ENCODE results near the gene ABCA10.
"Not testable (repeated sequence)": the region's sequence is repeated elsewhere in the genome, so short reads cannot be mapped to it uniquely, and the experiment has no call there.

The ABCA10 gene

DNA sequence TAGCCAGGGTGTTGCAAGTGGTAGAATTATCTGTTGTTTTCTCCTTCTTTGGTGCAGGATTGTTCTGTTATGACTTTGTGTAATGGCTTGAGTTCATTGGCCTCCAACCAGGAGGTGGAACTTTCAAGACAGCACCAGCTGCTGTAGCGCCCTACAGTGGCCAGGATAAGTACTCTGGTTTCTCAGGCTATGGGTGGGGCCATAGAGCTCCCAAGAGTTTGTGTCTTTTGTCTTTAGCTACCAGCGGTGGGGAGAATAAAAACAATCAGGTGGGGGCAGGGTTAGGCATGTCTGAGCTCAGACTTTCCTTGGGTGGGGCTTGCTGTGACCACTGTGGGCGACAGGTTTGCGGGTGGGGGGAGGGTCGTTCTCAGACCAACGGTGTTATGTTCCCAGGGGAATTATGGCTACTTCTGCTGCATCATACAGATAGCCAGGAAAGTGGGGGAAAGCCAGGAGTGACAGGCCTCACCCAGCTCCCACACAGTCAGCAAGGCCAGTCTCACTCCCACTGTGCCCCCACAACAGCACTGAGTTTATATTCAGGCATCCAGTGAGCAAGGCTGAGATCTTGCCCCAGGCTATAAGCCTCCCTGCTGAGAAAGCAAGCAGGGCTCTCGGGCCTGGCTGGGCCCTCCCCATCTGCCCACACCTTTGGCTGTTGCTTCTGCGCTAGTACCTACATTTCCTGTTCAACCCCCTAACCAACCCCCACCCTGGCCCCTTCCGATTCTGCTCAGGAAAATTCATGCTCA is 15.4 kb downstream of the ABCA10 start:
- TF ChIP-seq, protein P1, sequence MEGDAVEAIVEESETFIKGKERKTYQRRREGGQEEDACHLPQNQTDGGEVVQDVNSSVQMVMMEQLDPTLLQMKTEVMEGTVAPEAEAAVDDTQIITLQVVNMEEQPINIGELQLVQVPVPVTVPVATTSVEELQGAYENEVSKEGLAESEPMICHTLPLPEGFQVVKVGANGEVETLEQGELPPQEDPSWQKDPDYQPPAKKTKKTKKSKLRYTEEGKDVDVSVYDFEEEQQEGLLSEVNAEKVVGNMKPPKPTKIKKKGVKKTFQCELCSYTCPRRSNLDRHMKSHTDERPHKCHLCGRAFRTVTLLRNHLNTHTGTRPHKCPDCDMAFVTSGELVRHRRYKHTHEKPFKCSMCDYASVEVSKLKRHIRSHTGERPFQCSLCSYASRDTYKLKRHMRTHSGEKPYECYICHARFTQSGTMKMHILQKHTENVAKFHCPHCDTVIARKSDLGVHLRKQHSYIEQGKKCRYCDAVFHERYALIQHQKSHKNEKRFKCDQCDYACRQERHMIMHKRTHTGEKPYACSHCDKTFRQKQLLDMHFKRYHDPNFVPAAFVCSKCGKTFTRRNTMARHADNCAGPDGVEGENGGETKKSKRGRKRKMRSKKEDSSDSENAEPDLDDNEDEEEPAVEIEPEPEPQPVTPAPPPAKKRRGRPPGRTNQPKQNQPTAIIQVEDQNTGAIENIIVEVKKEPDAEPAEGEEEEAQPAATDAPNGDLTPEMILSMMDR (IDR thresholded peaks at IDR 0.05; ENCODE audit: low read depth, low read length, missing control alignments): no peak
- no peak overlapping the region for H3K4me3 ChIP-seq (replicated peaks; ENCODE audit: low read depth, low read length)
- DNase-seq (ENCODE audit: extremely low read depth, low read depth): no peak

DNA sequence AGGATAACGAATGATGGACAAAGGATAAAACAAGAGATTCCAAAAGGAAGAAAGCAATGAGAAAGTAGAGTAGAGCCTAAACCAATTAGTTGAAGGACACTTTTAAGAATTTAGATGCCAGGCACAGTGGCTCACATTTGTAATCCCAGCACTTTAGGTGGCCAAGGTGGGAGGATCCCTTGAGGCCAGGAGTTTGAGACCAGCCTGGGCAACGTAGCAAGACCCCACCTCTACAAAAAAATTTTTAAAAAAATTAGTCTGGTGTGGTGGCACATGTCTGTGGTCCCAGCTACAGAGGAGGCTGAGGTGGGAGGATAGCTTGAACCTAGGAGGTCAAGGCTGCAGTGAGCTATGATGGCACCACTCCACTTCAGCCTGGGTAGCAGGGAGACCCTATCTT is 20.0 kb downstream of the ABCA10 start:
- no peak for DNase-seq (ENCODE audit: extremely low read depth, low read depth)
- no peak overlapping the region for H3K4me3 ChIP-seq (replicated peaks; ENCODE audit: low read depth, low read length)
- TF ChIP-seq, protein P1 (IDR thresholded peaks at IDR 0.05; ENCODE audit: low read depth, low read length, missing control alignments): no peak

DNA sequence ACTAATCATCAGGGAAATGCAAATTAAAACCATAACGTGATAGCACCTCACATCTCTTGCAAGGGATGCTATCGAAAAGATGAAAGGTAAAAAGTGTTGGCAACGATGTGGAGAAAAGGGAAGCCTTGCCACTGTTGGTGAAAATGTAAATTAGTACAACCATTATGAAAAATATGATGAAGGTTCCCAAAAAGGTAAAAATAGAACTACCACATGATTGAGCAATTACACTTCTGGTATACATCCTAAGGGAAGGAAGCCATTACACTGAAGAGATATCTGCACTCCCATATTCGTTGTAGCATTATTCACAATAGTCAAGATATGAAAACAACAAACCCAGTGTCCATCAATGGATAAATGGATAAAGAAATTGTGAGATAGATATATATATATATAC is 21.5 kb downstream of the ABCA10 start:
- TF ChIP-seq, protein P1 (IDR thresholded peaks at IDR 0.05; ENCODE audit: low read depth, low read length, missing control alignments): no peak
- no peak for DNase-seq (ENCODE audit: extremely low read depth, low read depth)
- H3K4me3 ChIP-seq (replicated peaks; ENCODE audit: low read depth, low read length): no peak overlapping the region

DNA sequence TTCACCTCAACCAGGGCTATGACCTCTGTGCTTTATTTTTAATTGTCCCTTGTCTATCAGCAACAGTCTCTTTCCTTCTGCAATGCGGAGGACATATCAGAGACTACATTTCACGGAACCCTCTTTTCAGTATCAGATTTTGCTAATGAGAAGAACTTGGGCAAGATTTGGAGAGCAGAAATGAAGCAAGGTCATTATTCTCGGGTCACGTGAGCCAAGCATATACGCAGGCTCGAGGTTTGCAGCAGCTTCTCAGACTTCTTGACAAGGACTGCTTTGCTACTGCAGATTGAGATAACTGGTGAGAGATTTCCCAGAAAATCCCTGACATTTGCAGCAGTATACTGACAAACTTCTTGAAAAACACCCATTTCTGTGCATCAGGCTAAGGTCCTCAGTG is 30.4 kb downstream of the ABCA10 start:
- DNase-seq (ENCODE audit: extremely low read depth, low read depth): no peak
- H3K4me3 ChIP-seq (replicated peaks; ENCODE audit: low read depth, low read length): no peak overlapping the region
- TF ChIP-seq, protein P1 (IDR thresholded peaks at IDR 0.05; ENCODE audit: low read depth, low read length, missing control alignments): no peak

DNA sequence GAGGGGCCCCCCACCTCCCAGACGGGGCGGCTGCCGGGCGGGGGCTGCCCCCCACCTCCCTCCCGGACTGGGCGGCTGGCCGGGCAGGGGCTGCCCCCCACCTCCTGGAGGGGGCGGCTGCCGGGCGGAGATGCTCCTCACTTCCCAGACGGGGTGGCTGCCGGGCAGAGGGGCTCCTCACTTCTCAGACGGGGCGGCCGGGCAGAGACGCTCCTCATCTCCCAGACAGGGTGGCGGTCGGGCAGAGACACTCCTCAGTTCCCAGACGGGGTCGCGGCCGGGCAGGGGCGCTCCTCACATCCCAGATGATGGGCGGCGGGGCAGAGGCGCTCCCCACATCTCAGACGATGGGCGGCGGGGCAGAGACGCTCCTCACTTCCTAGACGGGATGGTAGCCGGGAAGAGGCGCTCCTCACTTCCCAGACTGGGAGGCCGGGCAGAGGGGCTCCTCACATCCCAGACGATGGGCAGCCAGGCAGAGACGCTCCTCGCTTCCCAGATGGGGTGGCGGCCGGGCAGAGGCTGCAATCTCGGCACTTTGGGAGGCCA is 32.4 kb downstream of the ABCA10 start:
- not testable (repeated sequence) for H3K4me3 ChIP-seq (replicated peaks; ENCODE audit: low read depth, low read length); DNase-seq (ENCODE audit: extremely low read depth, low read depth)

DNA sequence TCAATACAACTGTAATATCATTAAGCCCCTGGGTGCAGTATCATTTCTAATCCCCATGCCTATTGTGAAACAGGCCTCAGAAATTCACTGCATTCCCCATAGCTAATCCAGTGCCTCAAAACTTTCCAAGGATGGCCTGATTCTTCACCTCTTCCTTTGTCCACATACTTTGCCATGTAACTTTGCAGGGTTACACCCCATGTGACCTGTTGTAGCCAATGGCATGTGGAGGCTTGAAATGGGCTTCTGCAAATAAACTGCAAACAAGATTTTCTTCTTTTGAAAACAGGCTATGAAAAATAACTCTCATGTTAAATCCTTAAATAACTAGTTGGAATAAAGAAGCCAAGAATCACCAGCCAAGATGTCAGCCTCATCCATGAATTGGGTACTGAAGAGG is 35.9 kb downstream of the ABCA10 start:
- TF ChIP-seq, protein P1 (IDR thresholded peaks at IDR 0.05; ENCODE audit: low read depth, low read length, missing control alignments): peak; percentile 3
- no peak for DNase-seq (ENCODE audit: extremely low read depth, low read depth)
- H3K4me3 ChIP-seq (replicated peaks; ENCODE audit: low read depth, low read length): no peak overlapping the region

DNA sequence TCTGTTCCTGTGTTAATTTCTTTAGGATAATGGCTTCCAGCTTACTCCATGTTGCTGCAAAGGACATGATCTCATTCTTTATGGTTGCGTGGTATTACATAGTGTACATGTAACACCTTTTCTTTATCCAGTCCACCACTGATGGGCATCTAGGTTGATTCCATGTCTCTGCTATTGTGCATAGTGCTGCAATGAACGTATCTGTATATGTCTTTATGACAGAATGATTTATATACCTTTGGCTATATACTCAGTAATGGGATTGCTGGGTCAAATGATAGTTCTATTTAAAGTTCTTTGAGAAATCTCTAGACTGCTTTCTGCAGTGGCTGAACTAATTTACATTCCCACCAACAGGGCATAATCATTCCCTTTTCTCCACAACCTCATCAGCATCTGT is 39.8 kb downstream of the ABCA10 start:
- TF ChIP-seq, protein P1 (IDR thresholded peaks at IDR 0.05; ENCODE audit: low read depth, low read length, missing control alignments): no peak
- no peak for DNase-seq (ENCODE audit: extremely low read depth, low read depth)
- H3K4me3 ChIP-seq (replicated peaks; ENCODE audit: low read depth, low read length): no peak overlapping the region

Data from HFF-Myc (cell line).